H1 (cell line): Measurements from ENCODE around the gene PLK5. TPM values are rescaled to one million over a fixed set of nuclear protein-coding genes. Genes with fewer than 3 reads are reported as not detected.
"Not testable (repeated sequence)": the region's sequence is repeated elsewhere in the genome, so short reads cannot be mapped to it uniquely, and the experiment has no call there.

Source experiments
- CTCF ChIA-PET: fragments of 300-600 bp; sonication (Branson Sonifier 250); formaldehyde crosslinking; loops from one replicate; lab custom pipeline; 2021; ENCODE audit not compliant: partially characterized antibody; lab: Charles Lee
- POLR2A ChIA-PET: fragments of 300-600 bp; sonication (Branson Sonifier 250); formaldehyde crosslinking; loops from one replicate; lab custom pipeline; 2021; ENCODE audit warnings: inconsistent platforms; ENCODE audit not compliant: partially characterized antibody; lab: Charles Lee
- DNase-seq, 2 experiments: peaks; one replicate each; pipeline versions ENCODE4 v3.0.0 to v3.0.0-alpha.2; 2010 to 2022; ENCODE audit warnings: low spot score in 2 of 2, low read depth in 1 of 2, mixed read lengths in 1 of 2
- FAIRE-seq: peaks from 2 replicates; lab custom pipeline; 2011; peaks lifted over from hg19 to GRCh38; lab: Jason Lieb, UNC
- H2AFZ ChIP-seq: 2 replicates; pipeline ENCODE4 v1.8.1; 2012; ENCODE audit warnings: low read length, inconsistent platforms
- H2AK5ac ChIP-seq: 2 replicates; pipeline ENCODE4 v1.6.1; 2013; ENCODE audit warnings: low read depth, low read length
- H2BK120ac ChIP-seq: replicated peaks from 2 replicates; pipeline ENCODE3; 2013; ENCODE audit warnings: low read depth, low read length, inconsistent platforms
- H2BK12ac ChIP-seq: 2 replicates; pipeline ENCODE4 v1.6.1; 2013; ENCODE audit warnings: low read depth, low read length
- H2BK15ac ChIP-seq: 2 replicates; pipeline ENCODE4 v1.6.1; 2013; ENCODE audit warnings: low read length
- H2BK20ac ChIP-seq: 2 replicates; pipeline ENCODE4 v1.6.1; 2013; ENCODE audit warnings: low read length
- H2BK5ac ChIP-seq: 2 replicates; pipeline ENCODE4 v1.6.1; 2013; ENCODE audit warnings: low read depth, low read length
- H3K14ac ChIP-seq: 2 replicates; pipeline ENCODE4 v1.6.1; 2013; ENCODE audit warnings: inconsistent platforms; ENCODE audit not compliant: insufficient read length
- H3K18ac ChIP-seq: 2 replicates; pipeline ENCODE4 v1.6.1; 2013; ENCODE audit warnings: low read length; ENCODE audit errors: extremely low read depth
- H3K23ac ChIP-seq: 2 replicates; pipeline ENCODE4 v1.6.1; 2013; ENCODE audit warnings: inconsistent platforms; ENCODE audit not compliant: insufficient read length
- H3K23me2 ChIP-seq: 2 replicates; pipeline ENCODE4 v1.6.1; 2013; ENCODE audit warnings: low read depth, low read length
- H3K27ac ChIP-seq: 2 replicates; pipeline ENCODE4 v1.6.1; 2011; ENCODE audit warnings: low read depth, low read length, inconsistent platforms
- H3K27me3 ChIP-seq, 4 experiments: replicated peaks in 1 of 4; 1 replicate in 1 of 4; 2 replicates in 3 of 4; pipeline versions ENCODE4 v1.6.1 to v1.8.1; 2011 to 2013; ENCODE audit warnings: low read length in 3 of 4, mild to moderate bottlenecking in 3 of 4, inconsistent platforms in 2 of 4, mixed read lengths in 2 of 4, moderate library complexity in 1 of 4; ENCODE audit not compliant: control insufficient read depth in 3 of 4, insufficient read depth in 3 of 4; ENCODE audit errors: extremely low read depth in 1 of 4
- H3K36me3 ChIP-seq, 4 experiments: 2 replicates each; pipeline versions ENCODE4 v1.6.1 to v1.8.1; 2011 to 2013; ENCODE audit warnings: mild to moderate bottlenecking in 4 of 4, low read length in 3 of 4, moderate library complexity in 2 of 4, control low read depth in 1 of 4, inconsistent platforms in 1 of 4; ENCODE audit not compliant: insufficient read depth in 4 of 4, control insufficient read depth in 2 of 4
- H3K4ac ChIP-seq: replicated peaks from 2 replicates; pipeline ENCODE3; 2013; ENCODE audit warnings: low read length, low read depth, mixed read lengths, inconsistent platforms; ENCODE audit not compliant: insufficient read length
- H3K4me1 ChIP-seq, 4 experiments: replicated peaks in 1 of 4; 1 replicate in 1 of 4; 2 replicates in 3 of 4; pipeline versions ENCODE4 v1.6.1 to v1.8.1; 2011 to 2013; ENCODE audit warnings: low read length in 3 of 4, inconsistent platforms in 2 of 4, mixed read lengths in 1 of 4; ENCODE audit not compliant: insufficient read depth in 4 of 4, control insufficient read depth in 3 of 4
- H3K4me2 ChIP-seq, 2 experiments: 2 replicates each; pipeline versions ENCODE4 v1.6.1 to v1.8.1; 2011 to 2013; ENCODE audit warnings: low read depth in 2 of 2, low read length in 2 of 2, control low read depth in 1 of 2, inconsistent platforms in 1 of 2, mild to moderate bottlenecking in 1 of 2; ENCODE audit not compliant: insufficient read depth in 1 of 2
- H3K4me3 ChIP-seq, 4 experiments: fragments of 200-600, 300-600 bp in 1 of 4; sonication (generic), shearing (Covaris generic), sonication (Bioruptor Twin) in 1 of 4; 2 replicates each; pipeline versions ENCODE4 v1.5.1 to v1.8.1; 2011 to 2016; ENCODE audit warnings: low read length in 4 of 4, low read depth in 3 of 4, control low read depth in 2 of 4, inconsistent platforms in 2 of 4, mild to moderate bottlenecking in 2 of 4, mixed read lengths in 1 of 4, moderate library complexity in 1 of 4; ENCODE audit not compliant: insufficient read depth in 2 of 4; ENCODE audit errors: extremely low read depth in 1 of 4
- H3K56ac ChIP-seq: replicated peaks from 2 replicates; pipeline ENCODE3; 2013; ENCODE audit warnings: low read depth, mild to moderate bottlenecking, mixed read lengths, low read length, inconsistent platforms; ENCODE audit not compliant: insufficient read length
- H3K79me1 ChIP-seq: 2 replicates; pipeline ENCODE4 v1.6.1; 2013; ENCODE audit warnings: low read depth, low read length, control low read depth
- H3K79me2 ChIP-seq, 2 experiments: 2 replicates each; pipeline versions ENCODE4 v1.6.1 to v1.8.1; 2012 to 2013; ENCODE audit warnings: low read length in 2 of 2, mild to moderate bottlenecking in 2 of 2, inconsistent platforms in 1 of 2; ENCODE audit not compliant: insufficient read depth in 2 of 2, control insufficient read depth in 1 of 2
- H3K9ac ChIP-seq, 4 experiments: replicated peaks in 1 of 4; 1 replicate in 1 of 4; 2 replicates in 3 of 4; pipeline versions ENCODE4 v1.6.1 to v1.8.1; 2011 to 2013; ENCODE audit warnings: low read depth in 3 of 4, low read length in 3 of 4, control low read depth in 2 of 4, mild to moderate bottlenecking in 2 of 4, moderate library complexity in 2 of 4, inconsistent platforms in 1 of 4; ENCODE audit errors: extremely low read depth in 1 of 4
- H3K9me3 ChIP-seq, 2 experiments: 2 replicates each; pipeline versions ENCODE4 v1.6.1 to v1.8.1; 2012 to 2013; ENCODE audit warnings: mild to moderate bottlenecking in 2 of 2, moderate library complexity in 2 of 2, control low read depth in 1 of 2, inconsistent platforms in 1 of 2, low read depth in 1 of 2, low read length in 1 of 2, mixed read lengths in 1 of 2; ENCODE audit not compliant: insufficient read depth in 2 of 2
- H4K20me1 ChIP-seq, 2 experiments: replicated peaks in 1 of 2; 2 replicates each; pipeline versions ENCODE3 to v1.8.1; 2011 to 2013; ENCODE audit warnings: inconsistent platforms in 2 of 2, low read length in 2 of 2, mild to moderate bottlenecking in 1 of 2; ENCODE audit not compliant: insufficient read depth in 2 of 2, control insufficient read depth in 1 of 2
- H4K5ac ChIP-seq: 2 replicates; pipeline ENCODE4 v1.6.1; 2013; ENCODE audit warnings: low read length, low read depth, mixed read lengths, inconsistent platforms; ENCODE audit not compliant: insufficient read length
- H4K8ac ChIP-seq: 2 replicates; pipeline ENCODE4 v1.8.0; 2013; ENCODE audit warnings: mild to moderate bottlenecking, moderate library complexity, low read length, inconsistent platforms; ENCODE audit not compliant: insufficient read depth; ENCODE audit errors: extremely low read depth
- H4K91ac ChIP-seq: replicated peaks from 2 replicates; pipeline ENCODE3; 2013; ENCODE audit warnings: low read length, mixed read lengths, inconsistent platforms; ENCODE audit not compliant: insufficient read length
- WGBS, 2 experiments: shearing (Covaris generic) in 1 of 2; methylation state at CpG; one replicate each; pipeline versions ENCODE4 v1.1.6 to v1.1.7; 2013 to 2015; ENCODE audit warnings: low lambda C conversion rate in 2 of 2, mixed read lengths in 2 of 2, inconsistent platforms in 1 of 2, low coverage in 1 of 2, missing lambda C conversion rate in 1 of 2; ENCODE audit not compliant: insufficient replicate concordance in 2 of 2, insufficient coverage in 1 of 2, insufficient read length in 1 of 2; ENCODE audit errors: extremely low coverage in 1 of 2, missing lambda C conversion rate in 1 of 2; 5-methylcytosine and 5-hydroxymethylcytosine counted together
- polyA plus RNA-seq, 7 experiments: library from polyadenylated mRNA; depleted of rRNA in 3 of 7; stranded (reverse) in 5 of 7; unstranded in 2 of 7; fragments of >200 nt in 5 of 7; fragments of 200-250 nt in 2 of 7; gene quantifications; 1 replicate in 5 of 7; 2 replicates in 1 of 7; 4 replicates in 1 of 7; pipeline versions ENCODE4 v1.2.1 to v1.2.3, GENCODE V29; 2011 to 2013; ENCODE audit warnings: missing spikeins in 2 of 7, mixed read lengths in 2 of 7
- total RNA-seq: library from RNA; stranded (reverse); fragmentation: NEBNext Ultra II Directional; extraction: Animal tissue kit (Norgen Biotek cat#: 25700); gene quantifications from 2 replicates; pipeline ENCODE4 v1.2.1, GENCODE V29; 2021

PLK5 gene
- total and polyA plus RNA-seq, 2 of the 8 experiments (the other 6 are each of a cell fraction or from before 2014, with no cell fraction given) = 0.43 to 0.45 TPM

GRCh38 chr19:1519802-1520201 is 4.1 kb upstream of the PLK5 start:
- WGBS, 2 experiments = 82% methylated on average over 8 of the region's 8 CpGs; no CpG with 5 or more reads in 1 of the 2 experiments
- H2AK5ac ChIP-seq = not testable (repeated sequence)
- POLR2A ChIA-PET = interaction anchor here (0.8 kb wide), 1 partner anchor 12 kb away, joined by 3 read pairs; no protein-coding TSS in a partner anchor

More at GRCh38 chr19:1519802-1520201, 4.1 kb upstream of the PLK5 start:
- H3K23ac ChIP-seq, H3K4me2 ChIP-seq, H3K4me1 ChIP-seq, H3K4ac ChIP-seq, H3K9me3 ChIP-seq, H3K56ac ChIP-seq, FAIRE-seq, H2BK15ac ChIP-seq, H2BK120ac ChIP-seq, H3K9ac ChIP-seq, H3K79me1 ChIP-seq, H2BK20ac ChIP-seq, H2BK5ac ChIP-seq, H2BK12ac ChIP-seq, H4K20me1 ChIP-seq, H3K18ac ChIP-seq, H3K14ac ChIP-seq, H4K5ac ChIP-seq, H3K4me3 ChIP-seq, H2AFZ ChIP-seq, H3K79me2 ChIP-seq, H3K23me2 ChIP-seq, H4K8ac ChIP-seq, H3K27ac ChIP-seq, H3K36me3 ChIP-seq, H4K91ac ChIP-seq, DNase-seq: not testable (repeated sequence)
- CTCF ChIA-PET = interaction anchor here (0.6 to 1.2 kb wide), 2 partner anchors 17 to 54 kb away, joined by 3 read pairs; no protein-coding TSS in a partner anchor
- H3K27me3 ChIP-seq = peaks cover 12 to 25% (median 22%) of the 10 kb centered on the region in 4 experiments
